Left renal pelvis (tissue), 4 donors: ENCODE data around the gene ZNF563. TPM values are rescaled to one million over a fixed set of nuclear protein-coding genes. Genes with fewer than 3 reads are reported as not detected.

ENCODE experiments used
- DNase-seq, 4 donors: peaks; one replicate each; pipeline ENCODE4 v3.0.0-alpha.2; 2013; ENCODE audit warnings: low read depth in 4 of 4, low spot score in 3 of 4
- polyA plus RNA-seq, 4 donors: library from polyadenylated mRNA; unstranded; fragments of 120-200 nt; gene quantifications; one replicate each; pipeline ENCODE4 v1.2.1, GENCODE V29; 2013; ENCODE audit not compliant: insufficient read length in 4 of 4

Gene ZNF563
- polyA plus RNA-seq, 4 donors = 2.9 to 8.2 (median 4.9) TPM

DNA sequence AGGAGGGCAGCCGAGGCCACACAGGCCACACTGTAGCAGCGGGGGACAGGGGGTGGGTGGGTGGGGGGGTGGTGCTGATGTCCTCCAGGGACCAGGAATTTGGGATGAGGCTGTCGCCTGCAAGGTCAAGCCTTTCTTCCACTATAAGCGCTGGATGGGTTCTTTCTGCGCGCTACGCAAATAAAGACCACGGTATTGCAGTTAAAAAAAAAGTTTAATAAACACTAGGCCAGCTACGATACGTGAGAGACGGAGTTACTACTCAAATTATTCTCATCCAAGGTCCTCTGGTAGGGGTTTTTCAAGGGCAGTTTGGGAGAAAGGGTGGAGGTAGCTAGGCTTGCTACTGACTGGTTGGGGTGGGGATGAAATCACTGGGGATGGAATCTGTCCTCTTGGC is 38.2 kb downstream of the ZNF563 start:
- no peak for DNase-seq

DNA sequence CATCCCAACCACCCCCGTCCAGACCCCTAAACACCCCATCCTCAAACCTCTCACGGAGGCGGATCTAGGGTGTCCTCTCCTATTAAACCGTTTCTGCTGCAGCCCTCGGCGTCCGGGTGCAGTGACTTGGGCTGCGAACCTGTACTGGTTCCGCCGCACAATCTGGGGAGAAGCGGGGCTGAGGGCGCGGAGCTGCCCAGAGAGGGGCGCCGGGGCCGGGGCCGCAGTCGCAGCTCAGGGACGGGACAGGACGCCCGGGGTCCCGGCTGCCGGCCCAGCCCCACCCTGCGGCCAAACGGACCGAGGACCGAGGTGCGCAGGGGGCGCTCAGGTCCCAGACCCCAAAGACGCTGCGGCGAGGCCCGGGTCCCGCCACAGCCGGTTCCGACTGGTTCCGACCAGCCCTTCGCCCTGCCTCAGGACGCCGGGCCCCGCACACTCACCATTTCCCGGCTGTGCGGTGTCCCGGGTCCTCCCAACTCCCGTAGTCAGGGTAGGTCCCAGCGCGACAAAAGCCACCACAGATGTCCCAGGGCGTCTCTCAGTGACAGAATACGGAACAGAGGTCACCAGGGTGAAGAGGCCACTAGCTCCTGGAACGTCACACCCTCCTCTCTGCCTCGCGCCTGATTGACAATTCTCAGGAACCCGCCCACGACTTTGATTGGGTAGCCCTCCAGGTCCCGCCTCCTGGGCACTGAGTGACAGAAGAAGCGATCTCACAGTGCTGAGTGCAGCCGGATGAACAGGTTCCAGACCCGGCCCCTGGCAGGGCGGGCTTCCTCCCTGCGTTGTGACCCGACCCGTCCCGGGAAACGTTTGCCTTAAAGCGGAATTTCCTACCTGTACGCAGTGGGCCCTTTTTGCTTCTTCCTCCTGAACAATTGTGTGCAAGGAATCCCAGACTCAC is 38.9 kb downstream of the ZNF563 start, which contains the start of gene ZNF44:
ZNF44 (minus strand) TSS at position 635 of the 910 bp plus-strand sequence; CDS start at position 446, 189 bp downstream.
- peak; percentile 90 to 96 (median 94) for DNase-seq

DNA sequence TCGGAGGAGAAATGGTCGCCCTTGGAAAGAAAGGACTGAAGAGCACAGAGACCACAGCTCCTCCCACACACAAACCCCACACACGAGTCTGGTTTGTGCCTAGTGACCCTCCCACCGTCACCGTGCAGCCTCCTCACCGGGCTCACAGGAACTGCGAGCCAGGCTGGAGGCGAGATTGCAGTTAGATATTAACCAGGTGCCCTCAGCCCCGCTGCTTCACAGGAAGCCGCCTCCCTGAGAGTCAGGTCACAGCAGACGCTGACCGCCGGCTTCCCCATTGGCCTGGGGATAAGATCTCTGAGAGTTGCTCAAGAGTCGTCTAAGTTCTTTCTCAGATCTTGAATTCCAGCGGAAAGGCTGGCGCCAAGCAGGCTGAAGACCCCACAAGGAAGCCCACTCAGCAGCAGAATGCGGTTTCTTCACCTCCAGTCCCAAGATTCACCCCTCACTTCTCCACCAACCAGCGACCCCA is 39.6 kb downstream of the ZNF563 start:
- peak; percentile 51 to 57 (median 52) for DNase-seq

DNA sequence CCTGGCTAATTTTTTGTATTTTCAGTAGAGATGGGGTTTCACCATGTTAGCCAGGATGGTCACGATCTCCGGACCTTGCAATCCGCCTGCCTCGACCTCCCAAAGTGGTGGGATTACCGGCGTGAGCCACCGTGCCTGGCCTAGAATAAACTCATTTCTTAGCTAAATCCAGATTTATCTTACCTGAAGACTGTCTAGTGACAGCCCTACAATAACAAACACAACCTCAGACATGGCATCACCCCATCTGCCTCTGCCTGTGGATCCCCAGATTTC is 43.7 kb downstream of the ZNF563 start:
- DNase-seq = no peak

DNA sequence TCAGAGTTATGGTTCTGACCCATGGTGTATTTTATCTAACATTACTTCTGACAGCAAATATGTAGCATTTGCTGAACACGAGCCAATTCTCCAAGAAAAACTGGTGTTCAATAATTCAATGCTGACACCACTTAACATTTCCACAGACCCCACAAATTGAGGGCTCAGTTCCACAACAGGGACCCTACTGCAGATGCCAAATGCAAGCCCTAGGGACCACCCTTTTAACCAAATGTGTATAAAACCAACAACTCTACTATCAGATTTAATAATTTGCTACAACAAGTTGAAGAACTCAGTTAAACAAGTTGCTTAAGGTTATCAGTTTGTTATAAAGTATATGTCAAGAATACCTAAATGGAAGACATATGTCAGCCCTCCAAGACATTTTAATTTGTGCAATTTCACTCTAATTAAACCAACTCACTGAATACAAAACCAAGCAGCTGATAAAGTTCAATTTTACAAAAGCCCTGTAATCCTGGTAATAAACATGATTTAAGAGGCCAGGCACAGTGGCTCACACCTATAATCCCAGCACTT is 45.4 kb downstream of the ZNF563 start:
- peak in 3 of 4 donors; percentile 26 to 42 (median 35) for DNase-seq

DNA sequence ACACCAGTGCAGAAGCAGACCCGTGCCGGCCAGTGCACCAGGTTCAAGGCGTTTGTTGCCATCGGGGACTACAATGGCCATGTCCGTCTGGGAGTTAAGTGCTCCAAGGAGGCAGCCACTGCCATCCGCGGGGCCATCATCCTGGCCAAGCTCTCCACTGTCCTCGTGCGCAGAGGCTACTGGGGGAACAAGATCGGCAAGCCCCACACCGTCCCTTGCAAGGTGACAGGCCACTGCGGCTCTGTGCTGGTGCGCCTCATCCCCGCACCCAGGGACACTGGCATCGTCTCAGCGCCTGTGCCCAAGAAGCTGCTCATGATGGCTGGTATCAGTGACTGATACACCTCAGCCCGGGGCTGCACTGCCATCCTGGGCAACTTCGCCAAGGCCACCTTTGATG is 48.8 kb downstream of the ZNF563 start:
- DNase-seq = no peak

DNA sequence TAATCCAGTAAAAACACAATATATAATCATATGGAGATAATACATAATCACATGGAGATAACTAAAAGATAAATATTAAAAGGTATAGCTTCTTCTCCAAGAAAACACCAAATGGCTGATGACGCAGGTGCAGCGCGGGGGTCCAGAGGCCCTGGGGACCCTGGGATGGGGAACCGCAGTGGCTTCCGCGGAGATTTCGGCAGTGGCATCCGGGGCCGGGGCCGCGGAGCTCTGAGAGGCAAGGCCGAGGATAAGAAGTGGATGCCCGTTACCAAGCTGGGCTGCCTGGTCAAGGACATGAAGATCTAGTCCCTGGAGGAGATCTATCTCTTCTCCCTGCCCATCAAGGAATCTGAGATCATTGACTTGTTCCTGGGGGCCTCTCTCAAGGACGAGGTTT is 49.2 kb downstream of the ZNF563 start:
- no peak for DNase-seq

DNA sequence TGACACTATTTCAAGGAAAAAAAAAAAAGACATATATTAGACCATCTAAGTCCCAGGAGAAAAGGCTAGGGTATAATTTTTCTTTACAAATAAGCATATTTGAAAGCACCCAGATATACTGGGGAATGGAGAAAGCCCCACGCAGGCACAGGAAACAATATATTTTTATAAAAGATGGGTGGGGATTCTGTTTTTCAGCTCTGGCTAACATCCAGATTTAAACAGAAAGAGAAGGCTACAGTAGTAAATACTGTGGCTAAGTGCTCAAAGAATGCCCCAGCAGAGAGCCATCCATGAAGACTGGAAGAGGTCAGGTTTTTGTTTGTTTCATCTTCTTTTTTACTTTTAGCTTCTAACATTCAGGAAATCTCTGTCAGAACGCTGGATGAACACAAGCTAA is 54.7 kb downstream of the ZNF563 start:
- no peak for DNase-seq

DNA sequence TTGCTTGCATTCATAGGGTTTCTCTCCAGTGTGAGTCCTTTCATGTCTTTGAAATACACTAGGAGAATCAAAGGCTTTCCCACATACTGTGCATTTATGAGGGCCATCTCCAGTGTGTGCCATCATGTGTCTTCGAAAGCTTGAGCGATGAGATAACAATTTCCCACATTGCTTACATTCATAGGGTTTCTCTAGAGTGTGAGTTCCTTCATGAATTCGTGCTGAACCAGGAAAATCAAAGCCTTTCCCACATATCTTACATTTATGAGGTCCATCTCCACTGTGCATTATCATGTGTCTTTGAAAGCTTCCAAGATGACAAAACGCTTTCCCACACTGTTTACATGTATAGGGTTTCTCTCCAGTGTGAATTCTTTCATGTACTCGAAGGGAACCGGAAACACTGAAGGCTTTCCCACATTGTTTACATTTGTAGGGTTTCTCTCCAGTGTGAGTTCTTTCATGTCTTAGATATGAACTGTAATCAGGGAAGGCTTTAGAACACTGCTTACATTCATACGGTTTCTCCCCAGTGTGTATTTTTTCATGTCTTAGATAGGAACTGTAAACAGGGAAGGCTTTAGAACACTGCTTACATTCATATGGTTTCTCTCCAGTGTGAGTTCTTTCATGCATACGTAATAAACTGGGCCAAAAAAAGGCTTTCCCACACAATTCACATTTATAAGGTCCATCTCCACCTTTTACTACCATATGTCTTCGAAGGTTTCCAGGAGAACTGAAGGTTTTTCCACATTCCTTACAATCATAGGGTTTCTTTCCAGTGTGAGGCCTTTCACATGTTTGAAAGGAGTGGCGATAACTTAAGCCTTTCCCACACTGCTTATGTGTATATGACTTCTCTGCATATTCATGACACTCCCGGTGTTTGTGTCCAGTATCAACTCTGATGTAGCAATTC is 60.2 kb downstream of the ZNF563 start:
- DNase-seq = no peak

DNA sequence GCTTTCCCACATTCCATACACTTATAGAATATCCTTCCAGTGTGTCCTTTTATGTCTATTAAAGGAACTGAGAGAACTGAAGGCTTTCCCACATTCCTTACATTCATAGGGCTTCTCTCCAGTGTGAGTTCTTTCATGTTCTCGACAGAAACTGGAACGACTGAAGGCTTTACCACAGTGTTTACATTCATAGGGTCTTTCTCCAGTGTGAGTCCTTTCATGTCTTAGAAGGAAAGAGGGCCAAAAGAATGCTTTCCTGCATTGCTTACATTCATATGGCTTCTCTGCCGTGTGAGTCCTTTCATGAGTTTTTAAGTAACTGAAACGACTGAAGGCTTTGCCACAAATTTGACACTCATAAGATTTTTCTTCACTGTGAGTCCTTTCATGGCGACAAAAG is 61.0 kb downstream of the ZNF563 start:
- DNase-seq = no peak

DNA sequence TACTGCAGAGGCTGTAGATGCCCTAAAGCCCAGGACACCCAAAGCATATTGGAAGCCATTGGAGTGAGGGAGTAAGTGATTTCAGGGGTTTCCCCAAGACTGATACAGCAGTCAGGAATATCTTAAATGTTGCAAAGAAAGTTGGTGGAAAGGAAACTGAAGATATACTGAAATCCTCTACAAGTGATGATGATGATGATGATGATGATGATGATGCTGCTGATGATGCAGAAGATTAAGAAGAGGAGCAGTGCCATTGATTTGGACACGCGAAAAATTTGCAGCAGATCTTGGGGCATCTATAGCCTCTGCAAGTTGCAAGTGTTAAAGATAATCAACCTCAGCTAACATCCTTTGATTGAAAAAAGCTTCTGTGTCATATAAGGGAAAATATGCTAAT is 62.6 kb downstream of the ZNF563 start:
- DNase-seq = no peak

Other genes with a start within 250 kb of the ZNF563 start
- 1 to 10 TPM; 4.7 to 7.8 (median 5.9) TPM for gene ZNF20, start 193.3 kb downstream of the ZNF563 start, polyA plus RNA-seq
- gene ZNF625, start 176.9 kb downstream of the ZNF563 start, polyA plus RNA-seq = 10 to 100 TPM in 3 of 4 donors, 1 to 10 TPM in 1; 6.8 to 23.9 (median 13.9) TPM
- gene ZNF136, start 170.5 kb downstream of the ZNF563 start, polyA plus RNA-seq = 10 to 100 TPM; 14.5 to 22.0 (median 18.3) TPM
- gene ZNF44, start 38.8 kb downstream of the ZNF563 start, polyA plus RNA-seq = 10 to 100 TPM; 11.4 to 58.2 (median 52.7) TPM
- 1 to 10 TPM; 3.2 to 8.4 (median 6.8) TPM for gene ZNF442, start 32.0 kb upstream of the ZNF563 start, polyA plus RNA-seq
- 1 to 10 TPM; 4.9 to 8.6 (median 7.8) TPM for gene ZNF799, start 67.6 kb upstream of the ZNF563 start, polyA plus RNA-seq
- 10 to 100 TPM in 2 of 4 donors, 1 to 10 TPM in 2; 6.7 to 13.8 (median 10.5) TPM for gene ZNF443, start 107.4 kb upstream of the ZNF563 start, polyA plus RNA-seq
- gene ZNF709, start 151.2 kb upstream of the ZNF563 start, polyA plus RNA-seq = 1 to 10 TPM; 5.7 to 9.4 (median 8.7) TPM
- gene ZNF564, start 217.8 kb upstream of the ZNF563 start, polyA plus RNA-seq = 10 to 100 TPM in 3 of 4 donors, 1 to 10 TPM in 1; 7.2 to 15.9 (median 13.9) TPM